Kidney (tissue), 14 donors: ENCODE results near the gene KCTD10. TPM values are rescaled to one million over a fixed set of nuclear protein-coding genes. Genes with fewer than 3 reads are reported as not detected.

Experiments
- DNase-seq, 5 donors: peaks; one replicate each; pipeline ENCODE4 v3.0.0-alpha.2; 2013 to 2020
- FAIRE-seq: peaks from 2 replicates; lab custom pipeline; 2012; peaks lifted over from hg19 to GRCh38; lab: Jason Lieb, UNC
- H3K27ac ChIP-seq, 2 donors: one replicate each; pipeline ENCODE4 v1.7.0; 2013; ENCODE audit warnings: low read depth in 2 of 2, low read length in 2 of 2, inconsistent platforms in 1 of 2
- H3K27me3 ChIP-seq: one replicate; pipeline ENCODE4 v1.7.1; 2013; ENCODE audit warnings: low read length, inconsistent platforms; ENCODE audit not compliant: control insufficient read depth, insufficient read depth
- H3K36me3 ChIP-seq, 3 donors: one replicate each; pipeline versions ENCODE4 v1.7.0 to v1.7.1; 2013; ENCODE audit warnings: low read length in 3 of 3, control low read depth in 1 of 3, inconsistent platforms in 1 of 3; ENCODE audit not compliant: insufficient read depth in 3 of 3, control insufficient read depth in 2 of 3
- H3K4me1 ChIP-seq, 3 donors: one replicate each; pipeline versions ENCODE4 v1.7.0 to v1.7.1; 2013; ENCODE audit warnings: low read length in 3 of 3, inconsistent platforms in 1 of 3, low read depth in 1 of 3; ENCODE audit not compliant: control insufficient read depth in 2 of 3, insufficient read depth in 2 of 3
- H3K4me3 ChIP-seq, 3 donors: one replicate each; pipeline versions ENCODE4 v1.7.0 to v1.8.1; 2013; ENCODE audit warnings: low read length in 3 of 3, control low read depth in 1 of 3, inconsistent platforms in 1 of 3
- H3K9ac ChIP-seq, 3 donors: one replicate each; pipeline versions ENCODE4 v1.7.0 to v1.7.1; 2013; ENCODE audit warnings: low read length in 3 of 3, control low read depth in 1 of 3, inconsistent platforms in 1 of 3
- H3K9me3 ChIP-seq, 3 donors: one replicate each; pipeline versions ENCODE4 v1.7.0 to v1.7.1; 2013; ENCODE audit warnings: low read length in 3 of 3, control low read depth in 1 of 3, inconsistent platforms in 1 of 3; ENCODE audit not compliant: control insufficient read depth in 2 of 3, insufficient read depth in 1 of 3
- CTCF ChIP-seq: IDR thresholded peaks from 3 replicates; pipeline ENCODE4 v1.5.1; 2012; ENCODE audit warnings: mild to moderate bottlenecking, moderate library complexity, borderline replicate concordance; ENCODE audit not compliant: insufficient read depth; ENCODE audit errors: extremely low read depth
- intact Hi-C: fragments of 100-400 bp; cut with DNase I; formaldehyde crosslinking; loops from one replicate; pipeline ENCODE4 v1.11.1; 2022
- polyA plus RNA-seq: library from polyadenylated mRNA; stranded (reverse); fragments of 350-450 nt; fragmentation: Illumina TruSeq; extraction: RNeasy Lipid Tissue Mini Kit (QIAGEN cat#74804); gene quantifications from one replicate; pipeline ENCODE4 v1.2.3, GENCODE V29; 2014; ENCODE audit warnings: low read depth, low replicate concordance; ENCODE audit not compliant: insufficient read depth
- total RNA-seq: library from RNA; stranded (reverse); fragmentation: NEBNext Ultra II Directional; extraction: Animal tissue kit (Norgen Biotek cat#: 25700); gene quantifications from one replicate; pipeline ENCODE4 v1.2.1, GENCODE V29; 2021
- donor health status: control.
- donor health status: control.
- donor health status: control.
- donor health status: control.
- donor health status: control.
- donor health status: DM: yes; HTN: yes; CAD: no.
- donor health status: Normal renal cell carcinoma (clear cell type).

The KCTD10 gene
- total and polyA plus RNA-seq, 2 donors from 2014 or later = 23.6 to 72.1 TPM

GRCh38 chr12:109513051-109513450 lies 36.0 kb upstream of the KCTD10 start:
- intact Hi-C loops = no loop called here
- no peaks in the 10 kb centered on the region for H3K4me1 ChIP-seq
- no peaks in the 10 kb centered on the region for H3K9me3 ChIP-seq
- H3K9ac ChIP-seq = no peak overlapping the region
- FAIRE-seq (no peak), DNase-seq (no peak)
- H3K36me3 ChIP-seq = peaks cover 2 to 60% (median 55%) of the 10 kb centered on the region in 3 donors
- no peak overlapping the region for H3K27ac ChIP-seq
- no peaks in the 10 kb centered on the region for H3K27me3 ChIP-seq
- TF ChIP-seq CTCF = no peak
- H3K4me3 ChIP-seq = no peak overlapping the region

GRCh38 chr12:109512608-109513007 lies 35.5 kb upstream of the KCTD10 start:
- H3K4me3 ChIP-seq = no peak overlapping the region
- intact Hi-C loops = no loop called here
- no peak for TF ChIP-seq CTCF
- FAIRE-seq = no peak
- no peak overlapping the region for H3K27ac ChIP-seq
- H3K9ac ChIP-seq = no peak overlapping the region
- H3K9me3 ChIP-seq = no peaks in the 10 kb centered on the region
- H3K27me3 ChIP-seq = no peaks in the 10 kb centered on the region
- H3K36me3 ChIP-seq = peaks cover 2 to 60% (median 55%) of the 10 kb centered on the region in 3 donors
- DNase-seq = no peak
- H3K4me1 ChIP-seq = no peaks in the 10 kb centered on the region

GRCh38 chr12:109510196-109510595 lies 33.1 kb upstream of the KCTD10 start:
- Histone ChIP-seq H3K9me3 (no peaks in the 10 kb centered on the region), H3K27ac (no peak overlapping the region), H3K4me1 (no peaks in the 10 kb centered on the region), H3K36me3 (peaks cover 4 to 63% (median 63%) of the 10 kb centered on the region in 3 donors), H3K27me3 (no peaks in the 10 kb centered on the region), H3K9ac (no peak overlapping the region), H3K4me3 (no peak overlapping the region)
- no peak for DNase-seq
- FAIRE-seq = no peak
- intact Hi-C loops = no loop called here
- no peak for TF ChIP-seq CTCF

GRCh38 chr12:109504068-109504467 lies 27.0 kb upstream of the KCTD10 start:
- no peaks in the 10 kb centered on the region for H3K4me1 ChIP-seq
- H3K4me3 ChIP-seq = no peak overlapping the region
- no peaks in the 10 kb centered on the region for H3K27me3 ChIP-seq
- intact Hi-C loops = no loop called here
- H3K9ac ChIP-seq = no peak overlapping the region
- DNase-seq (no peak), FAIRE-seq (no peak)
- no peak for TF ChIP-seq CTCF
- H3K27ac ChIP-seq = no peak overlapping the region
- H3K9me3 ChIP-seq = no peaks in the 10 kb centered on the region
- H3K36me3 ChIP-seq = peaks cover 14 to 64% (median 61%) of the 10 kb centered on the region in 3 donors
